Activated T-cell treated with anti-CD3 and anti-CD28 coated beads, Interleukin-2, amount 50 U/mL, for 4 hours (primary cell): ENCODE data around the gene SMYD3. TPM values are rescaled to one million over a fixed set of nuclear protein-coding genes. Genes with fewer than 3 reads are reported as not detected.

Source experiments
- ATAC-seq, 2 donors: fragments of 200-7000 bp; cut with Tn5 transposase; one replicate each; pipeline ENCODE4 v1.10.0; 2021
- DNase-seq: peaks from one replicate; pipeline ENCODE4 v3.0.0-alpha.2; 2020
- H3K27me3 Mint-ChIP-seq: one replicate; pipeline ENCODE4 v1.8.0; 2021; ENCODE audit warnings: low read depth, mixed read lengths
- H3K36me3 Mint-ChIP-seq: one replicate; pipeline ENCODE4 v1.8.0; 2022; ENCODE audit warnings: mixed read lengths; ENCODE audit not compliant: insufficient read depth
- H3K4me1 Mint-ChIP-seq: one replicate; pipeline ENCODE4 v1.8.0; 2021; ENCODE audit warnings: low read depth, mixed read lengths
- H3K4me3 Mint-ChIP-seq: one replicate; pipeline ENCODE4 v1.8.0; 2021; ENCODE audit warnings: mild to moderate bottlenecking, moderate library complexity, mixed read lengths
- H3K9me3 Mint-ChIP-seq: one replicate; pipeline ENCODE4 v1.8.0; 2021; ENCODE audit warnings: mixed read lengths
- total RNA-seq, 3 donors: library from RNA; stranded (reverse); gene quantifications; one replicate each; pipeline ENCODE4 v1.2.1, GENCODE V29; 2021

SMYD3 gene
- total RNA-seq, 3 donors from 2014 or later: 10.7 to 13.0 (median 11.9) TPM

DNA sequence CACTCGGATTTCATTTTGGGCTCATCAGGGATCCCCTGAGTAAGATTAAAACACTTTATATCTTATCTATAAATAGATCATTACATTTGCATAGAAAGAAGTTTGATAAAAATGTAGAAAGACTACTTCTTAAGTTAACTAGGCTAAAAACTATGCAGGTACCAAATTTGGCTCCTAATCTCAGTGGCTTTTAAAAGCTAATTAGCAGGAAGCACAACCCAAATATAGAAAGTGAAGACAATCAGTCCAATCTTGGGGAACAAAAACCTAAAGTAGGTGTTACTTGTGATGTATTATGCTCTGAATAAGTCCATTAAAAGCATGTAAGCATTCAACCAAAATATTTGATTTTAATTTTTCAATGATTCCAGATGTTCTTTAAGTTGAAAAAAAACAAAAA, 35.4 kb downstream of the SMYD3 start:
- Mint-ChIP-seq H3K4me1 (peaks cover 4% of the 10 kb centered on the region), H3K36me3 (peaks cover 2% of the 10 kb centered on the region), H3K27me3 (no peaks in the 10 kb centered on the region), H3K9me3 (no peaks in the 10 kb centered on the region), H3K4me3 (no peak overlapping the region)
- DNase-seq: no peak
- ATAC-seq: no peak

DNA sequence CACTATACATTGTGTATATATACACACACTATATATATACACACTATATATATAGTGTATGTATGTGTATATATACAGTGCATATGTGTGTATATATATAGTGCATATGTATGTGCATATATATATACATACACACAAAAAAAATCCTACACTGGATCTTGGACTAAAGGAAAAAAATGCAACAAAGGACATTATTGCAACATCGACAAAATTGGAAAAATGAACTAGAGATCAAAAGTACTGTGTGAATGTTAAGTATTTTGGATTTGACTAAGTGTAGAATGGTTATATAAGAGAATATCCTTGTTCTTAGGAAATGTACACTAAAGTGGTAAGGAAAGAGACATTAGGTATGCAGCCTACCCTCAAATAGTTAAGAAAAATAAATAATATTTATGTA, 36.5 kb downstream of the SMYD3 start:
- Mint-ChIP-seq H3K4me1 (peaks cover 1% of the 10 kb centered on the region), H3K36me3 (peaks cover 2% of the 10 kb centered on the region), H3K27me3 (no peaks in the 10 kb centered on the region), H3K4me3 (no peak overlapping the region), H3K9me3 (no peaks in the 10 kb centered on the region)
- DNase-seq (no peak), ATAC-seq (no peak)

GRCh38 chr1:246462986-246463385, 44.1 kb downstream of the SMYD3 start:
- Mint-ChIP-seq H3K4me1 (peaks cover 9% of the 10 kb centered on the region), H3K9me3 (no peaks in the 10 kb centered on the region), H3K36me3 (peaks cover 15% of the 10 kb centered on the region), H3K27me3 (no peaks in the 10 kb centered on the region), H3K4me3 (no peak overlapping the region)
- ATAC-seq (no peak), DNase-seq (no peak)

DNA sequence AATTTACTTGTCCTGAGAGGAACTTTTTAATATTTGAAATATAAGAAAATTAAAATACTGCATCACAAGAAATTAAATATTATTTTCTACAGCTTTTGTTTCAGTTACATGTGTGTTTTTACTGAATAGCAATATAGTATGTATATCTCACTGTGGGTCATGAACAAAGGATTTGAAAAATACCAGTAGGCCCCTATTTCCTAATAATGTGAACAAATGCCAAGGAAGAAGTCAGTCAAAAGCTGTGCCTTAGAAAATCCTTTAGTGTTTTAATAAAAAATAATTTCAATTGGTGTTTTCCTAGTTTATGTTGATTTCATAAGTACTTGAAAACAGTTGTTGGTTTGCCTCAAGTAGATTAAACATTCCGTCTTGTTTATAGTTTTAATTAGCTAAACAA, 46.7 kb downstream of the SMYD3 start:
- peaks cover 17% of the 10 kb centered on the region for H3K4me1 Mint-ChIP-seq
- no peak for ATAC-seq

GRCh38 chr1:246459221-246459620, 47.9 kb downstream of the SMYD3 start:
- no peak overlapping the region for H3K4me3 Mint-ChIP-seq
- no peaks in the 10 kb centered on the region for H3K9me3 Mint-ChIP-seq
- peaks cover 17% of the 10 kb centered on the region for H3K36me3 Mint-ChIP-seq
- H3K27me3 Mint-ChIP-seq: no peaks in the 10 kb centered on the region
- ATAC-seq (no peak), DNase-seq (no peak)
- peaks cover 17% of the 10 kb centered on the region for H3K4me1 Mint-ChIP-seq

More for the DNA sequence above, 46.7 kb downstream of the SMYD3 start:
- Mint-ChIP-seq H3K4me3 (no peak overlapping the region), H3K9me3 (no peaks in the 10 kb centered on the region), H3K36me3 (peaks cover 17% of the 10 kb centered on the region), H3K27me3 (no peaks in the 10 kb centered on the region)
- DNase-seq: no peak

DNA sequence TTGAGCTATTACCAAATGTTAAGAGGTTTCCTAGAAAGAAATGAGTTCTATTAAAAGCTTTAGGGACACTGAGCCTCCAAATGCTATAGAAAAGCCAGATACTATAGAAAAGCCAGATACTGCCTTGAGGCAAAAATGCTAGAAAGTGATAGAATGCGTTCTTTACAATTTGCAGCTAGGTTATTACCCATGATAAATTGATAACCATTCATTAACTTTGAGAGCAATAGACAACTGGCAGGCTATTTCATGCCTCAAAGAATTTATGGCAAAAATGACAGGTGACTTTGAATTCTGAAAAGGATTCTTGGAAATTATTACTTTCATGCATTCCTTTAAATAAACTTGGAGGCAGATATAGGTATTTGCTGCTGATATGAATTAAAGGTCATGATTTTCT, 51.6 kb downstream of the SMYD3 start:
- Mint-ChIP-seq H3K4me1 (peaks cover 19% of the 10 kb centered on the region), H3K9me3 (no peaks in the 10 kb centered on the region), H3K36me3 (peaks cover 12% of the 10 kb centered on the region), H3K27me3 (no peaks in the 10 kb centered on the region), H3K4me3 (no peak overlapping the region)
- ATAC-seq: no peak
- DNase-seq: no peak

GRCh38 chr1:246454655-246455054, 52.4 kb downstream of the SMYD3 start:
- no peaks in the 10 kb centered on the region for H3K27me3 Mint-ChIP-seq

GRCh38 chr1:246450611-246451251, 56.3 kb downstream of the SMYD3 start:
- Mint-ChIP-seq H3K9me3 (no peaks in the 10 kb centered on the region), H3K4me3 (no peak overlapping the region), H3K4me1 (peaks cover 1% of the 10 kb centered on the region), H3K36me3 (peaks cover 5% of the 10 kb centered on the region), H3K27me3 (no peaks in the 10 kb centered on the region)
- no peak for ATAC-seq
- no peak for DNase-seq

More at GRCh38 chr1:246454655-246455054, 52.4 kb downstream of the SMYD3 start:
- Mint-ChIP-seq H3K4me1 (peaks cover 13% of the 10 kb centered on the region), H3K36me3 (peaks cover 9% of the 10 kb centered on the region), H3K4me3 (no peak overlapping the region), H3K9me3 (no peaks in the 10 kb centered on the region)
- DNase-seq (no peak), ATAC-seq (no peak)

GRCh38 chr1:246448373-246448772, 58.7 kb downstream of the SMYD3 start:
- Mint-ChIP-seq H3K27me3 (no peaks in the 10 kb centered on the region), H3K36me3 (peaks cover 5% of the 10 kb centered on the region), H3K4me3 (no peak overlapping the region), H3K4me1 (peaks cover 1% of the 10 kb centered on the region), H3K9me3 (no peaks in the 10 kb centered on the region)
- no peak for ATAC-seq
- DNase-seq: no peak

DNA sequence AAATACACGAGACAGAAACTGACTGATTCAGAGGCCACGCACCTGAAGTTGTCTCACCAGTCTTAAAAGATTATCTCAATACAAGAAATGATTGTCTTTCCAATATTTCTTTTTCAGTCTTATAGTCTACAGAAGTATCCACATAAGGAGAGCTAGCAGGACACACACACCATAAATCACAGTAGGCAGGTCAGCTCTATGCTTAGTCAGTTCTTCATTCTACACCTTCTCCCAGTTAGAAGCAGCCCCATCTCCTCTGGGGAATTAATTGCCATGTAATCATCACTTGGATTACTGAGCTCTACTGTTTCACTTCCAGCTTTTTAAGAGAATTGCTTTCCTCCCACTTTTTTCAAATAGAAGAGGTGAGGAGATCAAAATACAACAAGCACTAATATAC, 59.6 kb downstream of the SMYD3 start:
- ATAC-seq (no peak), DNase-seq (no peak)
- Mint-ChIP-seq H3K4me3 (no peak overlapping the region), H3K4me1 (peaks cover 1% of the 10 kb centered on the region), H3K27me3 (no peaks in the 10 kb centered on the region), H3K9me3 (no peaks in the 10 kb centered on the region), H3K36me3 (peaks cover 5% of the 10 kb centered on the region)

DNA sequence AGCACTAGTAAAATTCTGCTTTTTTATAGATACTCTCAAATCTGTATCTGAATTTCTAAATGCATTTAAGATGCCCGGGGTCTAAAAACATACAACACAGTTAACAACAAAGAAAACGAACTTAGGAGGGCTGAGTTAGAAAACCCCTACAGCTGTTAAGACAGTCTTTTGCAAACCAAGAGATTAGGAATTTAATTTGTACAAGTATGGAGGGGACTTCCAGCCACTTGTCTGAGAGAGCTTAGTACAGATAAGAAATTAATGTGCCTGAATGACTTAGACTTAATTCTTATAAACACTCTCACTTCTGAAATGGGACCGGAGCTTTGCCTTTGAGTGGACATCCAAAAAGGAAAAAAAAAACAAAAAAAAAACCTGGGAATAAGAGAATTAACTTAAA, 61.6 kb downstream of the SMYD3 start:
- Mint-ChIP-seq H3K4me1 (no peaks in the 10 kb centered on the region), H3K36me3 (peaks cover 15% of the 10 kb centered on the region), H3K4me3 (no peak overlapping the region), H3K9me3 (no peaks in the 10 kb centered on the region), H3K27me3 (no peaks in the 10 kb centered on the region)
- no peak for DNase-seq
- ATAC-seq: no peak

GRCh38 chr1:246444617-246445016, 62.5 kb downstream of the SMYD3 start:
- Mint-ChIP-seq H3K9me3 (no peaks in the 10 kb centered on the region), H3K4me3 (no peak overlapping the region), H3K4me1 (no peaks in the 10 kb centered on the region), H3K27me3 (no peaks in the 10 kb centered on the region), H3K36me3 (peaks cover 15% of the 10 kb centered on the region)
- no peak for DNase-seq
- ATAC-seq: no peak

GRCh38 chr1:246437961-246438360, 69.1 kb downstream of the SMYD3 start:
- ATAC-seq (no peak), DNase-seq (no peak)
- Mint-ChIP-seq H3K36me3 (peaks cover 34% of the 10 kb centered on the region), H3K4me1 (peaks cover 5% of the 10 kb centered on the region), H3K27me3 (no peaks in the 10 kb centered on the region), H3K4me3 (no peak overlapping the region), H3K9me3 (peaks cover 20% of the 10 kb centered on the region)

GRCh38 chr1:246435421-246436041, 71.5 kb downstream of the SMYD3 start:
- H3K36me3 Mint-ChIP-seq: peaks cover 28% of the 10 kb centered on the region

DNA sequence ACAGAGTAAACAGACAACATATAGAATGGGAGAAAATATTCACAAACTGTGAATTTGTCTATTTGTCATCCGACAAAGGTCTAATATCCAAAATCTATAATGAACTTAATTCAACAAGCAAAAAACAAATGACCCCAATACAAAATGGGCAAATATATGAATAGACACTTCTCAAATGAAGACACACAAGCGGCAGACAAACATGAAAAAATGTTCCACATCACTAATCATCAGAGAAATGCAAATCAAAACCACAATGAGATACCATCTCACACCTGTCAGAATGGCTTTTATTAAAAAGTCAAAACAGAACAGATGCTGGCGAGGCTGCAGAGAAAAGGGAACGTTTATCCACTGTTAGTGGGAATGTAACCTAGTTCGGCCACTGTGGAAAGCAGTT, 72.7 kb downstream of the SMYD3 start:
- H3K9me3 Mint-ChIP-seq: peaks cover 25% of the 10 kb centered on the region
- no peak for ATAC-seq
- no peak for DNase-seq
- peaks cover 25% of the 10 kb centered on the region for H3K36me3 Mint-ChIP-seq
- H3K27me3 Mint-ChIP-seq: no peaks in the 10 kb centered on the region
- peaks cover 5% of the 10 kb centered on the region for H3K4me1 Mint-ChIP-seq
- no peak overlapping the region for H3K4me3 Mint-ChIP-seq

More at GRCh38 chr1:246435421-246436041, 71.5 kb downstream of the SMYD3 start:
- no peak for ATAC-seq
- Mint-ChIP-seq H3K9me3 (peaks cover 25% of the 10 kb centered on the region), H3K4me1 (peaks cover 5% of the 10 kb centered on the region), H3K4me3 (no peak overlapping the region), H3K27me3 (no peaks in the 10 kb centered on the region)
- no peak for DNase-seq
